Hippocampal formation (tissue), 2 donors: ENCODE measurements around the gene URB1.
"Not testable (repeated sequence)": the region's sequence is repeated elsewhere in the genome, so short reads cannot be mapped to it uniquely, and the experiment has no call there.

Experiments used
- DNase-seq, 2 donors: peaks; one replicate each; lab custom pipeline; 2025; lab: John Stamatoyannopoulos, UW

The URB1 gene

GRCh38 chr21:32372755-32373154 is 20.1 kb downstream of the URB1 start:
- no peak for DNase-seq

- DNase-seq: no peak
Measured at GRCh38 chr21:32371913-32372314, 20.9 kb downstream of the URB1 start.

GRCh38 chr21:32370998-32371766 is 21.6 kb downstream of the URB1 start:
- no peak for DNase-seq

GRCh38 chr21:32368961-32369360 is 23.9 kb downstream of the URB1 start:
- not testable (repeated sequence) for DNase-seq

GRCh38 chr21:32368386-32368785 is 24.4 kb downstream of the URB1 start:
- DNase-seq: no peak

DNA sequence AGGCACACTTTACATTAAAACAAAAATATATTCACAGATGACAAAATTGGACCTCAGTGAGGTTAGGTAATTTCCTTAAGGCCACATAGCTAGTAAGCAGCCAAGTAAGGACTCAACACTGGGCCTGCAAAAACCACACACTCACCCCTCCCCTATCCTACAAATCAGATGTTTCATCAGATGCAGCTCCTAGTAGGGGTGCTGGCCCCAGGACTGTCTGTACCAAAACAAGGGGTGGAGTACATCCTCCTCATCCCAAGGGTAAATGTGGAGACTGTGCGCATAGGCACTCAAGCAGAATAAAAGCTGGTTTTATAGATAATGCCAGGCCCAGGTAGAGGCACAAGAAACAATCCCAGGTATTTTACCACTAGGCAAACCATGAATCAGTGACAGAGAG is 25.7 kb downstream of the URB1 start:
- no peak for DNase-seq

- DNase-seq: no peak
Measured at GRCh38 chr21:32366191-32366590, 26.6 kb downstream of the URB1 start.

- DNase-seq: no peak
Measured at GRCh38 chr21:32364796-32365195, 28.0 kb downstream of the URB1 start.

DNA sequence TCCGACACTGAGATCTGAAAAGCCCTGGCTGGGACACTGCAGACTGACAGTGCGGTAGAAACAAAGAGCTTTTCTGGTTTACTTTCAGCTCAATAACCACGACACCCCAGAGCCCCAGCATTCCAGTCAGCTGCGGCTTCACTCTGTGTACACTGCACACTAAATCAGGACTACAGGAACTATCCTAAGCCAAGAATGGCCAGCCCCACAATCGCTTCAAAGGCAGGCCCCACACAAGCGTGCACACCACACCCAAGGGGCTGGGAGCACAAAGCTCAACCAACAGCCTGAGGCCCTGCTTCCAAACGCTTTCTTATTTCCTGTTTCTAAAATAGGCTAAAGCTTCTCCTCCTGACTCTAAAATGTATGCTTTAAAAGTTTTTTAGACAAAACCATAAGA is 28.4 kb downstream of the URB1 start:
- peak in 1 of 2 donors; percentile 15 for DNase-seq

DNA sequence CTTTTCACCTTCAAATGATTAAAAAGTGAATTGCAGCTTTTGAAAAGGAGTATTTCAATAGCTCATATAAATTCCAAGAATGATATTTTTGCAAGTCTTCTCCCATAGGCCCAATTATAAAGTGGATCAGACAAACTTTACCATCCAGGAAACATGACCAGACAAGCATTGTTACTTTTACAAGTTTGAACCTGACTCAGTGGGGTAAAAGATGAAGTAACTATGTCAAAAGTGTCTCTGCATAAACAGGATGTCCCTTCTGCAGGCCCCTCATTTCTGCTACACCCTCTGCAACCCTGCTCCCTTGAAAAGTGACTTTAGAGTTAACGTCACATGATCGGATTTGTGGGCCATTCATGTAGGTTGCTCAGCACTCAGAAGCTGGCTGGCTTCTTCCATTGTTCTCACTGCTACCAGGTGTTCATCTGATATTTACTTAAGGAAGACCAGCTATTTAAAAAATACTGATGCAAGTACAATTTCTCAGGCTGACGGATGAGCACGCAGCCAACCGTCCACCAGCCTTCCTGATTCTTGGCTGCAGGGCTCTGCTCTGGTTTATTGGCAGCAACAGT is 32.3 kb downstream of the URB1 start:
- no peak for DNase-seq

DNA sequence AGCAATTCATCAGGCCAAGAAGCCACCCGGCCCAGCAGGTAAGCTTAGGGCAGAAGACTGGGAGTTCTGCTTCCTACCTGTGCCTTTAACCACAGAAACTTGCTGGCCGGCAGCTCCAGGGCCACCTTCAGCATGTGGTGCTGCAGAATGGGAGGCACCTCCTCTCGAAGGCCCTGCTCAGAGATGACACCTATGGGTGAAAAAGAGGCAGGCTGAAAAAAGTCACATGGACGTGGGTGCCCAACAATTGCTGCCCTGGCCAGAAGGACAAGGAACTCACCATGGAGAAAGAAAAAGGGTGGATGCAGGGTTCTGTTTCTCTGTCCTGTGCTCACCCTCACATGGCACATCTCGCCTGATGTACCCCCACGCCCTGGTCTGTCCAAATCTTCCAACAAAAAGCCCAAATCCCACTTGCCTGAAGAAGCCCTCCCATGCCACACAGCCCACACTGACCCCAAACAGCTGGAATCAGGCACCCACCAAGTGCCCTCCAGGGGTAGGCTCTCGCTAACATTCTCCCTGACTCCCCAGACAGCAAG is 33.0 kb downstream of the URB1 start:
- no peak for DNase-seq

GRCh38 chr21:32356874-32357395 is 35.9 kb downstream of the URB1 start:
- no peak for DNase-seq

- no peak for DNase-seq
Measured at GRCh38 chr21:32353002-32353711, 39.7 kb downstream of the URB1 start.

DNA sequence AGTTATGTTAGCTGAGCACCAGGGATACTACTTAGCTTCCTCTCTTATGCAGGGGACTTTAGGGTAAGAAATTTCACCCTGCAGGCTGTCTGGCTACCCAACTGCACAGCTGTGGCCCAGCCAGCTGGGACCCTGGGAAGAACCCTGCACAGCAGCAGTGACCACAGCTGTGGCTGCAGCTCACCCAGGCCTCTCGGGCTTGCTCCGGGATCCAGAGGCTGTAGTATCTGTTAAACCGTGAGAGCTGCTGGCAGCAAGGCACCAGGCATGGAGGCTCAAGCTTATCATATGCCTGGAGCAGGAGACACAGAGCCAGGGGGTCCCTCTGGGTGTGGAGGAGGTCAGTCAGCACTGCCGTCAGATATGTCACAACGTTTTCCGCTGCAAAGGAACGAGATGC is 40.3 kb downstream of the URB1 start:
- DNase-seq: no peak

- DNase-seq: no peak
Measured at GRCh38 chr21:32351428-32351827, 41.4 kb downstream of the URB1 start.

GRCh38 chr21:32350981-32351380 is 41.8 kb downstream of the URB1 start:
- DNase-seq: no peak

DNA sequence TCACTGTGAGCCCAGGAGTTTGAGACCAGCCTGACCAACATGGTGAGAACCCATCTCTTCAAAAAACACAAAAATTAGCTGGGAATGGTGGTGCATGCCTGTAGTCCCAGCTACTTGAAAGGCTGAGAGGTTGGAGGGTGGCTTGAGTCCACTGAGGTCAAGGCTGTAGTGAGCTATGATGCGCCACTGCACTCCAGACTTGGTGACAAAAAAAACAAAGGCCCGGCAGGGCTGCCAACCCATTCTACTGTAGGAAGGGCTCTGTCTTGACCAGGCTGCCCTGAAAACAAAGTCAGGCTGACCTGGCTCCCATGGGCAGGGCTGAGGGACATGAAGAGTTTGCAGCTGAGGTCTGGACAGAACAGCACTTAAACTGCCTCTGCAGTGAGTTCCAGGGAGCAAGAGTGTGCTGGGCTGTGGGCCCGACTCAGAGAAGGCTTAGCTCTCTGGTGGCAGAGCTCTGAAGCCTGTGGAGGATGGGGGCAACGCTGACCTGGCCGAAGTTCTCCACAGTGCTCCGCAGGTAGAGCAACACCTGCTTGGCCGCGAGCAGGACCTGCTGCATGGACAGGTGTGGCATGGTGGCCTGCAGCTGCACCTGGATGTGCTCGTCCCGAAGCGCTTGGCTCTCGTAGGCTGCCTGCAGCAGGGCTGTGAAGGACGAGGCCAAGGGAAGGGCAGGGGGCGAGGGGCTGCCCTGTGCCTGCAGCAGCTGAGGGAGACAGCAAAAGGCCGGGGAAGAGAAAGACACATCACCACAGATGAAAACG is 42.4 kb downstream of the URB1 start:
- DNase-seq: no peak

DNA sequence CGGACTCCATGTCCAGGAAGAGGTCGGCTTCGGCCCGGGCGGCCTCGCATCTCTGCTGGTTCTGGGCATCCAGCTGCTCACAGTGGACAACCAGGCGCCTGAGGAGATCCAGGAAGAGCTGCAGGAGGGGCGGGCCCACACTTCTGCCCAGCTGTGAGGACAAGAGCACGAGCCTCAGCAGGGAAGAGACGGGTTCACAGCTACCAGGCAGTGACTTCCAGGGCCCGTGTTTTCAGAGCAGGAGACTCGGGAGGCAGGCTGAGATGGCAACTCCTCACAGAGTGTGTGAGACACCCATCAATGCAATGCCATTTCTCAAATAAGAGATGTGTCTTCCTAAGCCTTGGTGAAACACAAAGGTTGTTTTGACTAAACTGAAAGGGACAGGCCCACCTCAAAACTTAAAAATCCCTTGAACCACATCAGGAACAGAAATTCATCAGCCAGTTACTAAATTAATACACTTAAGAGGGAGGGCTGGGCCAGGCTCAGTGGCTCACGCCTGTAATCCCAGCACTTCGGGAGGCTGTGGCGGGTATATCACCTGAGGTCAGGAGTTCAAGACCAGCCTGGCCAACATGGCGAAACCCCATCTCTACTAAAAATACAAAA is 43.4 kb downstream of the URB1 start:
- DNase-seq: no peak

- DNase-seq: no peak
Measured at GRCh38 chr21:32348604-32349332, 44.0 kb downstream of the URB1 start.

DNA sequence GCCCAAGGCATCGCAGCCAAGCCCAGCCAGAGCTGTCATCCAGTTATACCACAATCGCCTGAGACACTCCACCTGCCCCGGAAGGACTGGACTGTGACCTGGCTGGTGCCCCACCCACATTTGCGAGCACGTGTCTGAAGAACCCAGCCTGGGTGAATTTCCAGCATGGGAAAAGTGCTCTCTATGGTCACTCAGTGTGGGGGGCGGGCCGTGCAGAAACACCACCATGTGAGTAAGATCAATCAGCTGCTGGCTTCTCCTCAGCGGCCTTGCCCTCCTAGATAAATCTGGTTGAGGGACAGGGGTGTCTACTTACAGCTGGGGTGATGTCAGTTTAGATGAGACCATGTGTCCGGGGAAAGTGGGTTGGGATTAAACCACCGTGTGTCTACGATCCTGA is 44.8 kb downstream of the URB1 start:
- DNase-seq: no peak

GRCh38 chr21:32347351-32347750 is 45.5 kb downstream of the URB1 start:
- DNase-seq: no peak
